Panc1 (cell line): Measurements from ENCODE around the gene POLN. TPM values are rescaled to one million over a fixed set of nuclear protein-coding genes. Genes with fewer than 3 reads are reported as not detected.

Experiments used
- ATAC-seq: fragments of 200-7000 bp; cut with Tn5 transposase; 2 replicates; pipeline ENCODE4 v1.9.1; 2020; ENCODE audit warnings: mild to moderate bottlenecking, moderate library complexity
- BruUV-seq: library from RNA; stranded (reverse); fragments of 400-500 nt; replicated peaks from 2 replicates; lab custom pipeline; 2021; lab: Mats Ljungman, UMichigan
- CTCF ChIA-PET: fragments of 300-600 bp; sonication (Branson Sonifier 250); formaldehyde crosslinking; loops from one replicate; lab custom pipeline; 2022; ENCODE audit warnings: antibody characterized with exemption; lab: Charles Lee
- POLR2A ChIA-PET: fragments of 300-600 bp; sonication (Branson Sonifier 250); formaldehyde crosslinking; loops from one replicate; lab custom pipeline; 2022; ENCODE audit warnings: antibody characterized with exemption; lab: Charles Lee
- DNase-seq: peaks from one replicate; pipeline ENCODE4 v3.0.0-alpha.2; 2010; ENCODE audit warnings: low read depth, low spot score
- H3K27ac ChIP-seq: 2 replicates; pipeline ENCODE4 v1.5.1; 2011; ENCODE audit warnings: mild to moderate bottlenecking, low read length, inconsistent platforms
- H3K27me3 ChIP-seq: fragments of 200-500 bp; sonication (Bioruptor generic); 2 replicates; pipeline ENCODE4 v1.6.0; 2014; ENCODE audit warnings: low read length, inconsistent platforms; ENCODE audit not compliant: control insufficient read depth, insufficient read depth
- H3K36me3 ChIP-seq: fragments of 200-500 bp; sonication (Bioruptor generic); 2 replicates; pipeline ENCODE4 v1.5.1; 2014; ENCODE audit warnings: inconsistent platforms, mild to moderate bottlenecking, low read length, moderate library complexity; ENCODE audit not compliant: control insufficient read depth, insufficient read depth
- H3K4me1 ChIP-seq: 2 replicates; pipeline ENCODE4 v1.5.1; 2011; ENCODE audit warnings: inconsistent platforms, mild to moderate bottlenecking, low read length, moderate library complexity; ENCODE audit not compliant: control insufficient read depth, insufficient read depth
- H3K4me3 ChIP-seq, 2 experiments: 2 replicates each; pipeline ENCODE4 v1.5.1; 2011 to 2012; ENCODE audit warnings: low read depth in 2 of 2, low read length in 2 of 2, mild to moderate bottlenecking in 2 of 2, inconsistent platforms in 1 of 2, moderate library complexity in 1 of 2
- H3K9me3 ChIP-seq: fragments of 200-500 bp; sonication (Bioruptor generic); 2 replicates; pipeline ENCODE4 v1.5.1; 2014; ENCODE audit warnings: low read depth, mild to moderate bottlenecking, inconsistent platforms, low read length, moderate library complexity; ENCODE audit not compliant: control insufficient read depth, insufficient read depth
- POLR2AphosphoS5 ChIP-seq: IDR thresholded peaks from 2 replicates; pipeline ENCODE4 v1.6.1; 2012; ENCODE audit warnings: mild to moderate bottlenecking, low read depth, low read length, moderate library complexity
- SIN3A ChIP-seq: IDR thresholded peaks from 2 replicates; pipeline ENCODE4 v1.6.1; 2012; ENCODE audit warnings: low read depth, mild to moderate bottlenecking, low read length, moderate library complexity, borderline replicate concordance; ENCODE audit not compliant: insufficient read depth
- TCF7L2 ChIP-seq: IDR thresholded peaks from 2 replicates; pipeline ENCODE4 v1.6.1; 2011; ENCODE audit warnings: mild to moderate bottlenecking, low read depth, low read length, inconsistent platforms
- in situ Hi-C: cut with HindIII; loops from 2 replicates; pipeline ENCODE4 v1.10.0; 2016; ENCODE audit warnings: low sequenced_read_pairs, low pct_unique_long_range_greater_than_20kb
- intact Hi-C: fragments of 100-400 bp; cut with micrococcal nuclease; formaldehyde crosslinking; loops from one replicate; pipeline ENCODE4 v1.10.0; 2022; ENCODE audit not compliant: unreplicated experiment
- total RNA-seq: library from RNA; stranded (reverse); gene quantifications from one replicate; pipeline ENCODE4 v1.2.1, GENCODE V29; 2021; ENCODE audit not compliant: unreplicated experiment
- TF ChIP-seq, protein P1 (sequence below), 2 experiments: IDR thresholded peaks; 2 replicates each; pipeline ENCODE4 v1.6.1; 2011 to 2012; ENCODE audit warnings: low read depth in 2 of 2, control low read depth in 1 of 2, low read length in 1 of 2, mild to moderate bottlenecking in 1 of 2, moderate library complexity in 1 of 2; ENCODE audit not compliant: insufficient read depth in 1 of 2
- TF ChIP-seq, protein P2 (sequence below): fragments of 450-650 bp; IDR thresholded peaks from 2 replicates; pipeline ENCODE4 v1.5.1; 2017; ENCODE audit warnings: mild to moderate bottlenecking

The POLN gene
- total RNA-seq, 1 experiment from 2014 or later: 4.3 TPM

DNA sequence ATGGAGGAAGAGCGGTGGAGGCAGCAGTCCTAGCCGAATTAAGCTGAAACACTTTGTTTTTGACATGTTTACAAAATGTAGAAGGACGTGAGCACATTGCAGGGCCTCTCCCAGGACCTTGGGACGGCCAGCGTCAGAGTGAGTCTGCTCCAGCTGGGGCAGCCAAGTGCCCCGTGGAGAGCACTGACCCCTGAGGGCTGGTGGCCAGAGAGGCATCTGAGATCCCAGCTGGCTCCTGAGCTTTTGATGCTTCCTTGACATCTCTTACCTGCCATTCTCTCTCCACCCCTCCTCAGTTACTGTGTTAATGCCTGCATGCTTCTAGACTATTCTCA lies 158.1 kb downstream of the POLN start:
- Histone ChIP-seq H3K4me1 (no peaks in the 10 kb centered on the region), H3K9me3 (no peaks in the 10 kb centered on the region), H3K4me3 (no peak overlapping the region), H3K27ac (no peak overlapping the region), H3K36me3 (no peaks in the 10 kb centered on the region), H3K27me3 (no peaks in the 10 kb centered on the region)
- ChIA-PET CTCF (no interaction called here), POLR2A (no interaction called here)
- ATAC-seq (no peak), DNase-seq (no peak)
- intact Hi-C loops (no loop called here), in situ Hi-C loops (no loop called here)
- TF ChIP-seq POLR2AphosphoS5 (no peak), TCF7L2 (no peak), SIN3A (no peak)
- TF ChIP-seq, protein P1, sequence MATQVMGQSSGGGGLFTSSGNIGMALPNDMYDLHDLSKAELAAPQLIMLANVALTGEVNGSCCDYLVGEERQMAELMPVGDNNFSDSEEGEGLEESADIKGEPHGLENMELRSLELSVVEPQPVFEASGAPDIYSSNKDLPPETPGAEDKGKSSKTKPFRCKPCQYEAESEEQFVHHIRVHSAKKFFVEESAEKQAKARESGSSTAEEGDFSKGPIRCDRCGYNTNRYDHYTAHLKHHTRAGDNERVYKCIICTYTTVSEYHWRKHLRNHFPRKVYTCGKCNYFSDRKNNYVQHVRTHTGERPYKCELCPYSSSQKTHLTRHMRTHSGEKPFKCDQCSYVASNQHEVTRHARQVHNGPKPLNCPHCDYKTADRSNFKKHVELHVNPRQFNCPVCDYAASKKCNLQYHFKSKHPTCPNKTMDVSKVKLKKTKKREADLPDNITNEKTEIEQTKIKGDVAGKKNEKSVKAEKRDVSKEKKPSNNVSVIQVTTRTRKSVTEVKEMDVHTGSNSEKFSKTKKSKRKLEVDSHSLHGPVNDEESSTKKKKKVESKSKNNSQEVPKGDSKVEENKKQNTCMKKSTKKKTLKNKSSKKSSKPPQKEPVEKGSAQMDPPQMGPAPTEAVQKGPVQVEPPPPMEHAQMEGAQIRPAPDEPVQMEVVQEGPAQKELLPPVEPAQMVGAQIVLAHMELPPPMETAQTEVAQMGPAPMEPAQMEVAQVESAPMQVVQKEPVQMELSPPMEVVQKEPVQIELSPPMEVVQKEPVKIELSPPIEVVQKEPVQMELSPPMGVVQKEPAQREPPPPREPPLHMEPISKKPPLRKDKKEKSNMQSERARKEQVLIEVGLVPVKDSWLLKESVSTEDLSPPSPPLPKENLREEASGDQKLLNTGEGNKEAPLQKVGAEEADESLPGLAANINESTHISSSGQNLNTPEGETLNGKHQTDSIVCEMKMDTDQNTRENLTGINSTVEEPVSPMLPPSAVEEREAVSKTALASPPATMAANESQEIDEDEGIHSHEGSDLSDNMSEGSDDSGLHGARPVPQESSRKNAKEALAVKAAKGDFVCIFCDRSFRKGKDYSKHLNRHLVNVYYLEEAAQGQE (IDR thresholded peaks at IDR 0.05; ENCODE audit: insufficient read depth in 1 of 2, low read depth in 2 of 2, low read length in 1 of 2): no peak
- TF ChIP-seq, protein P2, sequence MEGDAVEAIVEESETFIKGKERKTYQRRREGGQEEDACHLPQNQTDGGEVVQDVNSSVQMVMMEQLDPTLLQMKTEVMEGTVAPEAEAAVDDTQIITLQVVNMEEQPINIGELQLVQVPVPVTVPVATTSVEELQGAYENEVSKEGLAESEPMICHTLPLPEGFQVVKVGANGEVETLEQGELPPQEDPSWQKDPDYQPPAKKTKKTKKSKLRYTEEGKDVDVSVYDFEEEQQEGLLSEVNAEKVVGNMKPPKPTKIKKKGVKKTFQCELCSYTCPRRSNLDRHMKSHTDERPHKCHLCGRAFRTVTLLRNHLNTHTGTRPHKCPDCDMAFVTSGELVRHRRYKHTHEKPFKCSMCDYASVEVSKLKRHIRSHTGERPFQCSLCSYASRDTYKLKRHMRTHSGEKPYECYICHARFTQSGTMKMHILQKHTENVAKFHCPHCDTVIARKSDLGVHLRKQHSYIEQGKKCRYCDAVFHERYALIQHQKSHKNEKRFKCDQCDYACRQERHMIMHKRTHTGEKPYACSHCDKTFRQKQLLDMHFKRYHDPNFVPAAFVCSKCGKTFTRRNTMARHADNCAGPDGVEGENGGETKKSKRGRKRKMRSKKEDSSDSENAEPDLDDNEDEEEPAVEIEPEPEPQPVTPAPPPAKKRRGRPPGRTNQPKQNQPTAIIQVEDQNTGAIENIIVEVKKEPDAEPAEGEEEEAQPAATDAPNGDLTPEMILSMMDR: no peak
- no TSS peak for BruUV-seq

DNA sequence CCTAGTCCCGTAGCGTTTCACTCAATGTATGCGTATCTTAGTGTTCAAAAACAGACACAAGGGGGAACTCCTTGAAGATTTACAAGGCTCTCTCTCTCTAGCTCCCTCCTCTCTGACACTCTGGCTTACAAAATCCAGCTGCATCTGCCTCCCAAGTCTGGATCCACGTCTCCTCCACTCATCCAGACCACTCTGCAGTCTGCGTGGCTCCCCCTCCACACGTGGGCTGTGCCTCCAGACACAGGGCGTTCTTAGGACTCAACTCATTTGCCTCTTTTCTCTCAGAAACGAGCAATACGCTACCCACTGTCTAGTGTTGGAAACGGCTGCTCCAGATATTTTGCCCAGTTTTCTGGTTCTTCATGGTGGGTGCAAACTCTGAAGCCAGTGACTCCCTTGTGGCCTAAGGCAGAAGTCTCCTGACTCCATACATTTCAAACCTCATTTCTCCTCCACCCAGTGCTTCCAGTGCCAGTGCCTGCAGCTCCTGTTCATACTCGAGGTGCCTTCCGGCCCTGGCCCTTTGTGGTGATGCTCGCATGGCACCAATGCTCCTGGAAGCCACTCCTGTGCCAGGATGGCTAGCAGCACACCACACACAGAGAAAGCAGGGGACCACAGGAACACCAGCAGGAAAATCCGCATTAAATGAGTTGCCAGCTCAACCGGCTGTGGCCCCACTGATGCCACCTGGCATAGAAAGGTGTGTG lies 158.7 kb downstream of the POLN start:
- Histone ChIP-seq H3K27me3 (no peaks in the 10 kb centered on the region), H3K27ac (no peak overlapping the region), H3K9me3 (no peaks in the 10 kb centered on the region), H3K4me3 (no peak overlapping the region), H3K4me1 (no peaks in the 10 kb centered on the region), H3K36me3 (no peaks in the 10 kb centered on the region)
- no peak for DNase-seq
- intact Hi-C loops: no loop called here
- no peak for ATAC-seq
- TF ChIP-seq, protein P2: no peak
- TF ChIP-seq POLR2AphosphoS5: no peak
- no peak for TF ChIP-seq TCF7L2
- no peak for TF ChIP-seq SIN3A
- TF ChIP-seq, protein P1 (IDR thresholded peaks at IDR 0.05; ENCODE audit: insufficient read depth in 1 of 2, low read depth in 2 of 2, low read length in 1 of 2): no peak
- in situ Hi-C loops: no loop called here
- POLR2A ChIA-PET: no interaction called here
- CTCF ChIA-PET: no interaction called here
- no TSS peak for BruUV-seq
